ENCODE results near the gene MRPL14. TPM values are rescaled to one million over a fixed set of nuclear protein-coding genes. Genes with fewer than 3 reads are reported as not detected.

Gene MRPL14
- total RNA-seq, 4 donors from 2014 or later: 41.7 to 60.3 (median 53.6) TPM

- H3K27ac ChIP-seq: no peak overlapping the region
- DNase-seq: no peak
- H3K9me3 ChIP-seq: no peaks in the 10 kb centered on the region
- H3K36me3 ChIP-seq: no peaks in the 10 kb centered on the region
- TF ChIP-seq CTCF (IDR thresholded peaks at IDR 0.05): no peak
- TF ChIP-seq POLR2A (IDR thresholded peaks at IDR 0.05): no peak
- H3K27me3 ChIP-seq: peaks cover 0 to 42% (median 0%) of the 10 kb centered on the region in 4 donors
- WGBS, 2 donors: 71 to 81% methylated on average over 8 of the region's 8 CpGs
- intact Hi-C loops (cut with DNase I): no loop called here
- H3K4me3 ChIP-seq: no peak overlapping the region
- no peaks in the 10 kb centered on the region for H3K4me1 ChIP-seq
Measured at GRCh38 chr6:44162876-44163625, 35.8 kb upstream of the MRPL14 start.

GRCh38 chr6:44161997-44162338 lies 34.7 kb upstream of the MRPL14 start:
- H3K4me1 ChIP-seq: no peaks in the 10 kb centered on the region
- DNase-seq: no peak
- no peak overlapping the region for H3K4me3 ChIP-seq
- TF ChIP-seq CTCF (IDR thresholded peaks at IDR 0.05) (no peak), POLR2A (IDR thresholded peaks at IDR 0.05) (no peak)
- H3K27ac ChIP-seq: no peak overlapping the region
- H3K9me3 ChIP-seq: no peaks in the 10 kb centered on the region
- WGBS, 2 donors: 53 to 58% methylated on average over 5 to 8 of the region's 8 CpGs
- no peaks in the 10 kb centered on the region for H3K36me3 ChIP-seq
- H3K27me3 ChIP-seq: peaks cover 0 to 42% (median 0%) of the 10 kb centered on the region in 4 donors
- intact Hi-C loops (cut with DNase I): no loop called here

- intact Hi-C loops (cut with DNase I): no loop called here
- H3K9me3 ChIP-seq: no peaks in the 10 kb centered on the region
- DNase-seq: no peak
Measured at GRCh38 chr6:44158770-44159228, 31.5 kb upstream of the MRPL14 start, which contains the start of gene CAPN11. TSS of gene CAPN11 (plus strand) at chr6:44158820. CDS start at chr6:44158849, 29 bp downstream.

GRCh38 chr6:44157152-44157521 lies 29.9 kb upstream of the MRPL14 start:
- intact Hi-C loops (cut with DNase I): no loop called here
- no peak for DNase-seq
- H3K4me1 ChIP-seq: no peaks in the 10 kb centered on the region
- 79 to 89% methylated on average over 3 to 4 of the region's 11 CpGs for WGBS, 2 donors
- no peak overlapping the region for H3K27ac ChIP-seq
- peaks cover 0 to 28% (median 0%) of the 10 kb centered on the region in 3 donors for H3K36me3 ChIP-seq
- TF ChIP-seq CTCF (IDR thresholded peaks at IDR 0.05): no peak
- no peak for TF ChIP-seq POLR2A (IDR thresholded peaks at IDR 0.05)
- no peaks in the 10 kb centered on the region for H3K9me3 ChIP-seq
- no peak overlapping the region for H3K4me3 ChIP-seq
- no peaks in the 10 kb centered on the region for H3K27me3 ChIP-seq

More at GRCh38 chr6:44158770-44159228, 31.5 kb upstream of the MRPL14 start, which contains the start of gene CAPN11:
- TF ChIP-seq POLR2A (IDR thresholded peaks at IDR 0.05) (no peak), CTCF (IDR thresholded peaks at IDR 0.05) (no peak)
- H3K36me3 ChIP-seq: peaks cover 0 to 12% (median 0%) of the 10 kb centered on the region in 3 donors
- no peak within 1 kb of the TSS for H3K4me3 ChIP-seq
- H3K27ac ChIP-seq: no peak within 1 kb of the TSS
- 54 to 82% methylated on average over 2 of the region's 5 CpGs for WGBS, 2 donors
- H3K4me1 ChIP-seq: no peaks in the 10 kb centered on the region
- H3K27me3 ChIP-seq: peaks cover 0 to 15% (median 0%) of the 10 kb centered on the region in 4 donors

- no peak for DNase-seq
- no peak overlapping the region for H3K27ac ChIP-seq
- 75 to 77% methylated on average over 6 to 8 of the region's 9 CpGs for WGBS, 2 donors
- H3K4me3 ChIP-seq: no peak overlapping the region
- H3K9me3 ChIP-seq: no peaks in the 10 kb centered on the region
- TF ChIP-seq POLR2A (IDR thresholded peaks at IDR 0.05): no peak
- no peak for TF ChIP-seq CTCF (IDR thresholded peaks at IDR 0.05)
- H3K36me3 ChIP-seq: peaks cover 0 to 28% (median 0%) of the 10 kb centered on the region in 3 donors
- intact Hi-C loops (cut with DNase I): no loop called here
- peaks cover 0 to 5% (median 0%) of the 10 kb centered on the region in 3 donors for H3K4me1 ChIP-seq
- H3K27me3 ChIP-seq: no peaks in the 10 kb centered on the region
Measured at GRCh38 chr6:44156494-44157151, 29.4 kb upstream of the MRPL14 start.

Measured in esophagus squamous epithelium (tissue), 5 donors.